Islet precursor cell (in vitro differentiated cells): ENCODE results near the gene SPEN.
"Not testable (repeated sequence)": the region's sequence is repeated elsewhere in the genome, so short reads cannot be mapped to it uniquely, and the experiment has no call there.

Source experiments
- DNase-seq: peaks from one replicate; pipeline ENCODE4 v3.0.0-alpha.2; 2018

SPEN gene

DNA sequence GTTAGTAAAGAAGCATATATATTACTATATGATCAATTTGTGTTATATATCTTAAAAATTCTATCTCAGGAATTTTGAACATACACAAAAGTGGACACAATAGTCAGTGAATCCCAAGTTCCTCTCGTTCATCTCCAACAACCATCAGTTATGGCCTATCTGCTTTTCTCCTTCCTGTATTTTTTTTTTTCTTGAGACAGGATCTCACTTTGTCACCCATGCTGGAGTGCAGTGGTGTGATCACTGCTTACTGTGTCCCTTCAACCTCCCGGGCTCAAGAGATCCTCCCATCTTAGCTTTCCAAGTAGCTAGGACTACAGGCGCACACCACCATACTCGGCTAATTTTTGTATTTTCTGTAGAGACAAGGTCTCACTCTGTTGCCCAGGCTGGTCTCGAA lies 9.4 kb downstream of the SPEN start:
- DNase-seq = no peak

DNA sequence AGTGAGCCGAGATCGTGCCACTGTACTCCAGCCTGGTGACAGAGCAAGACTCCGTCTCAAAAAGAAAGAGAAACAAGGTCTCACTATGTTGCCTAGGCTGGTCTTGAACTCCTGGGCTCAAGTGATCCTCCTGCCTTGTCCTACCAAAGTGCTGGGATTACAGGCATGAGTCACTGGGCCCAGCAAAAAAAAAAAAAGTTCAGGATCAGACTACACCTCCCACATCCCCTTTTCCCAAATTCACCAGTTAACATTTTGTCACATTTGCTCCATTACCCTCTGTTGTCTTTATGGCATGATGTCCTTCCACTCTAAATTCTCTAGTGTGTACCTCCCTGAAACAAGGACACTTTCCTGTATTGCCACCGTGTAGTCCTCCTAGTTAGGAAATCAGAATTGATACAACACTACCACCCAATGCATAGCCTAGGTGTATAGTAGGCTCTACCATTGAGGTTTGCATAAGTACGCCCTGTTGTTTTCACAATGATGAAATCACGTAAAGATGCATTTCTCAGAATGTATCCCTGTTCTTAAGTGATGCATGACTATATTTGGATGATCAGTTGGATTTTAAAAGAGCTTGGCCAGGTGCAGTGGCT lies 10.7 kb downstream of the SPEN start:
- no peak for DNase-seq

DNA sequence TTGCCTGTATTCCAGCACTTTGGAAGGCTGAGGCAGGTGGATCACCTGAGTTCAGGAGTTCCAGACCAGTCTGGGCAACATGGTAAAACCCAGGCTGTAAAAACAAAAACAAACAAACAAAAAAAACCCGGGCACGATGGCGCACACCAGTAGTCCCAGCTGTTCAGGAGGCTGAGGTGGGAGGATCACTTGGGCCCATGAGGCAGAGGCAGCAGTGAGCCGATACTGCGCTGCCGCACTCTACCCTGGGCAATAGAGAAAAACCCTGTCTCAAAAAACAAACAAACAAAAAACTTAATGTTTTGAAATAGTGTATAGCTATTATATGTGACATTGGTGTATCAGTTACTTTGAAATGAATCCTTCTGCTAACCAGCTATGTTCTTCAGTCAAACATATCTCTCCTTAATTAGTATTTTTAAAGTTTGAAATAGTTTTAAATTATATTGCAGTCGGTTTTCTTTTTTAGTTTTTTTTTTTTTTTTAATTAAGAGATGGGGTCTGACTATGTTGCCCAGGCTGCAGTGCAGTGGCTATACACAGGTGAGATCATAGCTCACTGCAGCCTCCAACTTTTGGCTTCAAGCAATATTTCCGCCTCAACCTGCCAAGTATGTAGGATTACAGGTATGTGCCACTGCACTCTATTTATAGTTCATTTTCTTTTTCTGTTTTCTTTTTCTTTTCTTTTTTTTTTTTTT lies 11.3 kb downstream of the SPEN start:
- no peak for DNase-seq

DNA sequence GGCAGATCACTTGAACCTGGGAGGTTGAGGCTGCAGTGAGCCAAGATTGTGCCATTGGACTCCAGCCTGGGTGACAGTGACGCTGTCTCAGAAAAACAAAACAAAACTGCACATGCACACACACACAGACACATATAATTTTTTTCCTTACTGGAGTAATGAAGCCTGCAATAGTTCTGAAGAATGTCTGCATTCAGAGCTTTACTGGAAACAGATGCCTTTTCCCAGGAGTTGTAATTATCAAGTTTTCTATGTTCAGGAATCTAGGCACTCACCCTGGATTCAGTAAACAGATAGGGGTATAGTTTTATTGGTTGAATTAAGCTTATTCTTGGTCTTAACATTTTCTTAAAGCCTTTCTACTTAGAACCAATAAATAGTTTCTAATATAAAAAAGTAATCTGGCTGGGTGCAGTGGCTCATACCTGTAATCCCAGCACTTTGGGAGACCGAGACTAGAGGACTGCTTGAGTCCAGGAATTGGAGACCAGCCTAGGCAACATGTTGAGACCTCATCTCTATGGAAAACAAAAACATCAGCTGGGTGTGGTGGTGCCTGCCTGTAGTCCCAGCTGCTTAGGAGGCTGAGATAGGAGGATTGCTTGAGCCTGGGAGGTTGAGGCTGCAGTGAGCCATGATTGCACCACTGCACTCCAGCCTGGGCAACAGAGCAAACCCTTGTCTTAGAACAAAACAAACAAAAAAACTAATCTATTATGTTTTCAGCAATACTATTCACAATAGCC lies 15.8 kb downstream of the SPEN start:
- no peak for DNase-seq

DNA sequence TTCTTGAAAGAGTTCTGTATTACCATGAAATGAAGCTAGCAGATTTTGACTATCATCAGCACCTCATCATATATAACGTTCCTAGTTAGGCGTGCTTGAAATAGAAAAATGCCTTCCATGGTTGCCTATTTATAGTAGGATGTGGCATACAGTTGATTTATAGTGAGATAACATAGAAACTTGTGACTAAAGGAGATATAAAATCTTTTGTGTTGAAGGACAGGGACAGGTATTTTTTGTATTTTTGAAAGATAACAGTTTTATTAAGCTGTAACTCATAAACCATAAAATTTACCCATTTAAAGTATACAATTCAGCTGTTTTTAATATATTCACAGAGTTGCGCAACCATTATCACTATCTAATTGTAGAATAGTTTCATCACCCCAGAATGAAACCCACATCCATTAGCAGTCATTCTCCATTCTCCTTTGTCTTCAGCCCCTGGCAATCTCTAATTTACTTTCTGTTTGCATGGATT lies 19.3 kb downstream of the SPEN start:
- DNase-seq = no peak

DNA sequence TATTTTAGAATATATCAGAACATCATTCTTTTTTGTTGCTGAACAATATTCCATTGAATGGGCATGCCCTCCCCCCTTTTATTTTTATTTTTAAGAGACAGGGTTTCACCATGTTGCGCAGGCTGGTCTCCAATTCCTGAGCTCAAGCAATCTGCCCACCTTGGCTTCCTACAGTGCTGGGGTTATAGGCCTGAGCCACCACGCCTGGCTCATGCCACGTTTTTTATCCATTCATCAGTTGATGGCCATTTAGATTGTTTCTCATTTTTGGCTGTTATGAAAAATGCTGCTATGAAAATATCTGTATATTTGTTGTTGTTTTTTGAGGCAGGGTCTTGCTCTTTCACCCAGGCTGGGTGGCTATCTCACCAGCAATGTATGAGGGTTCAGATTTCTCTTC lies 19.8 kb downstream of the SPEN start:
- DNase-seq = no peak

DNA sequence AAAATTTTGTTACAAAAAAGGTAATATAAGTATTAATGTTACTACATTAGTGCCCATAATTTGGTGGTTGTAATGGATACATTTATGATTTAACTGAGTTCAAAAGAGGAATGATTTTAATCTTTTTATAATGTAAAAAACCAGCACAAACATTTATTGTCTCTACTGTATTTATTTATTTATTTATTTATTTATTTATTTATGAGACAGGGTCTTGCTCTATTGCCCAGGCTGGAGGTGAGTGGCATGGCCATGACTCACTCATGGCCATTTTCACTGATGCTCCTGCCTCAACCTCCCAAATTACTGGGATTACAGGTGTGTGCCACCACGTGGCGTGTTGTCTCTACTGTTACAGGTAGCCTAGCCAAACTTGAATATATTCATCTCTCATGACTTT lies 21.9 kb downstream of the SPEN start:
- DNase-seq = no peak

DNA sequence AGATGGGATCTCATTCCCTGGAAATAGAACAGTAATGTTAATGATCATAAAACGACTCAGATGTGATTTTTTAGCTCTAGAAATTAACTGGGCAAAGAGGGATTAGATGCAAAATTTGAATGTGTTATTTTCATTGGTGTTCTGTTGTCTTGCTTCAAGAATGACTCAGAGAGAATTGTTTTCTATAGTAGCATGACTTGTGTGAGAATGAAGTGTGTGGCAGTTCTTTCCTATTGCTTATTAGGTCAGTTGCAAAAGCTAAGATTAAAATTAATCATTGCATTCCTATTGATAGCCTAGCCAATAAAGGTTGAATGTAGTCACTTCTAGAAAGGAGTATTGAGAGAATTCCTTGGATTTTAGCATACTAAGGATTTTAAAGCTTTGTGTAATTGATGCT lies 22.9 kb downstream of the SPEN start:
- DNase-seq = no peak

DNA sequence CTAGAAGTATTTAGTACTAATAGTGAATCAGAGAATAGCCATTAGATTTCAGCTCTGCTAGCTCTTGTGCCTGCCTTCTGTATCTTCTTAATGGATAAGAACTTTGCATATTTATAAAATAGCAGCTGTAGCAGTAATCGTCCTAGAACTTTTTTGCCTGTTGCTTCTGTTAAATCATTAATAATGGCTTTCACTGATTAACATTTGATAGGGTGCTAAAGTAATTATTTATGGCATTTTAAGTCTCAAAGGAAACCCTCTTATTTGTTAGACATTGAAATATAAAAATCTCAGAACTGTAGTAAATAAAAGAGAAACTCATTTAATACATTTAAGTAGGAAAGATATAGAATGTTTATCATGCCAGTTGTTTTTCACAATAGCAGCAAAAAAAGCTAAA lies 27.0 kb downstream of the SPEN start:
- DNase-seq = no peak

DNA sequence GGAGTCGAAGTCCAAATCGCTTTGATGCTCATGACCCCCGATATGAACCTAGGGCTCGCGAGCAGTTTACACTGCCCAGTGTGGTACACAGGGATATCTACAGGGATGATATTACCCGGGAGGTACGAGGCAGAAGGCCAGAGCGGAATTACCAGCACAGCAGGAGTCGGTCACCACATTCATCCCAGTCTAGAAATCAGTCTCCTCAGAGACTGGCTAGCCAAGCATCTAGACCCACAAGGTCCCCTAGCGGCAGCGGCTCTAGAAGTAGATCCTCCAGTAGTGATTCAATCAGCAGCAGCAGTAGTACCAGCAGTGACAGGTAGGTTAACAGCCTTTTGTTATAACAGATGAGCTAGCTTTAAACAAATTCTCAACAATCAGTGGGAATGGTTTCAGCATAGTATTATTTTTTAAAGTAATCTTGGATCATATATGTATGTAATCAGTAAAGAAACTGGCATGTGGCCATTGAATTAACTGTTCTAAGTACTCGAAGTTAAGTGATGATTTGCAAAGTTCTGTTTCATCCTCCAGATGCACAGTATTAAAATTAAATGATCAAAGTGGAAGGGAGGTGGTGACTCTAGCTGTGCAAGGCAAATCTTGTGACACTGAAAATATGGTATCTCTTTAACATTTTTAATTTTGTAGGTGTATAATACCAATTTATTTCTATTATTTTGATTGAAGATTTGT lies 29.0 kb downstream of the SPEN start:
- peak; percentile 89 for DNase-seq

DNA sequence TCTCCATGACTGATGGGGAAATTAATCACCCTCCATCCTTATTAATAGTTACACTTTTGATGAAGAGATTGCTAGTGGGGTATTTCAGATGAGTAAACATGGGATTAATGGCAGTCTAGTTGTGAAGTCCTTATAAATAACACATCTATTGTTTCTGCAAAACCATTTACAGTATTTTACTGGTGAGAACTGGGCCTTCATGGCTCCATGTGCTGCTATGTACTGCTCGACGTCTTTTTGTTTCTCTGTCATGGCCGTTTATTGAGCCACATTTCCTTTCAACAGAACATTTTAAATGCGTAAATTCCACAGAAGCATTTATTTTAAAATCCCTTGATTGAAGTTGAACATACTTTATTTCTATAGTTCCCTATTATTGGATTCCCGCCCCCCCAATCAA lies 34.5 kb downstream of the SPEN start:
- no peak for DNase-seq

DNA sequence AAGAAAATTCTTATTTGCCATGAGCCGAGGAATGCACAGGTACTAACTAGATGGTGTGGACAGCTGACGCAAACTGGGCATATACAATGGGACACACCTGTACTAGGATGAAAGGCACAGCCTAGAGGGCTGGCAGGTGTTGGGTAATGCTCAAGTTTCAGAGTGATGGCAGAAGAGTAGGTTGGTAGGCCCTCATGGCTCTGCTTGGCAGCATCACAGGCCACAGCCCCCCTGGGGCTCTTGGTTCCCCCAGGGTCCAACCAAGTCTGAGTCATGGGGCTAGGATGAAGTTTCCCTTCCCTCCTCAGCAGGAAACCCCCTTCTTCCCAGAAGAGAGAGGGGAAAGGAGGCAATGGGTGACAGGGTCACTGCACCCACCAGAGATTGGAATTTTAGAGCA lies 35.2 kb downstream of the SPEN start:
- DNase-seq = no peak

DNA sequence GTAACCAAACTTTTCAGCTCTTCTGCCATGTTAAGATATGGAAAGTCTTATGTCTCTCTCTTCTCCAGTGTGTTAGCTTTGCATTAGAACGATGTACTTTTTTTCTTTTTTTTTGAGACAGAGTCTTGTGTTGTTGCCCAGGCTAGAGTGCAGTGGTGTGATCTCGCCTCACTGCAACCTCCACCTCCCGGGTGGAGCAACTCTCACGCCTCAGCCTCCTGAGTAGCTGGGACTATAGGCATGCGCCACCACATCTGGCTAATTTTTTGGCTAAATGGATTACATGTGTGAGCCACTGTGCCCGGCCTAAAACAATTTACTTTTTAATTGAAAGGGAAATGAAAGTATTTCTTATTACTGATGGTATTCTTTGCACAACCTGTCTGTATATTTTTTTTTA lies 35.8 kb downstream of the SPEN start:
- DNase-seq = no peak

DNA sequence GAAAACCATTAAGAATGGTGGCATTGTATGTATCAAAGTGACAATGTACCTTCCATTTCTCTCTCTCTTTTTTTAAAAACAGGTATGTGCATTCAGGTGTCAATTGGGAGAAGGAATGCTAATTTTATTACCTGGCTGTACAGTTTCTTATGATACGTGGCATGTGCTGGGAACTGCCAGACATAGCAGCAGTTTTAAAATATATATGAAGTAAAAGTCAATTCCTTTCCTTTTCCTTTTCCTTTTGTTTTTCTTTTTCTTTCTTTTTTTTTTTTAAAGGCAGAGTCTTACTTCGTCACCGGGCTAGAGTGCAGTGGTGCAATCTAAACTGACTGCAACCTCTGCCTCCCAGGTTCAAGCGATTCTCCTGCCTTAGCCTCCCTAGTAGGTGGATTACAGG lies 37.0 kb downstream of the SPEN start:
- no peak for DNase-seq

DNA sequence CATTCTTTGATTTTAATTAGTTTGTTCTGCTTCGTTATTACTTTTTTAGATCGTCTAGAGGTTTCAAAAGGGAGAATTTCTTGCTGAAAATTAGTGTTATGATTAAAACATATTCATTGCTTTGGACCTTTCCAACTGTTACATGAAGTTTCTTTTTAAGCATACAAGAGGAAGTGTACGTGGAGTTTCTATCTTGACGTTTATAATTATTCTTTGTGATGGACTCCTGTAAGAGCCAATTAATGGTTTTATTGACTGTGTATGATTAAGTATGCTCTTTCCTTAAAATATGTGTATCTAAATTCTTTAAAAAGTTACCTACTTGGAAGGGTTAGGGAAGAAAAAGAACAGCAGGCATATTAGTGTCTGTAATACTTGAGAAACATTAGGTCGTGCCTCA lies 37.8 kb downstream of the SPEN start:
- DNase-seq = no peak

DNA sequence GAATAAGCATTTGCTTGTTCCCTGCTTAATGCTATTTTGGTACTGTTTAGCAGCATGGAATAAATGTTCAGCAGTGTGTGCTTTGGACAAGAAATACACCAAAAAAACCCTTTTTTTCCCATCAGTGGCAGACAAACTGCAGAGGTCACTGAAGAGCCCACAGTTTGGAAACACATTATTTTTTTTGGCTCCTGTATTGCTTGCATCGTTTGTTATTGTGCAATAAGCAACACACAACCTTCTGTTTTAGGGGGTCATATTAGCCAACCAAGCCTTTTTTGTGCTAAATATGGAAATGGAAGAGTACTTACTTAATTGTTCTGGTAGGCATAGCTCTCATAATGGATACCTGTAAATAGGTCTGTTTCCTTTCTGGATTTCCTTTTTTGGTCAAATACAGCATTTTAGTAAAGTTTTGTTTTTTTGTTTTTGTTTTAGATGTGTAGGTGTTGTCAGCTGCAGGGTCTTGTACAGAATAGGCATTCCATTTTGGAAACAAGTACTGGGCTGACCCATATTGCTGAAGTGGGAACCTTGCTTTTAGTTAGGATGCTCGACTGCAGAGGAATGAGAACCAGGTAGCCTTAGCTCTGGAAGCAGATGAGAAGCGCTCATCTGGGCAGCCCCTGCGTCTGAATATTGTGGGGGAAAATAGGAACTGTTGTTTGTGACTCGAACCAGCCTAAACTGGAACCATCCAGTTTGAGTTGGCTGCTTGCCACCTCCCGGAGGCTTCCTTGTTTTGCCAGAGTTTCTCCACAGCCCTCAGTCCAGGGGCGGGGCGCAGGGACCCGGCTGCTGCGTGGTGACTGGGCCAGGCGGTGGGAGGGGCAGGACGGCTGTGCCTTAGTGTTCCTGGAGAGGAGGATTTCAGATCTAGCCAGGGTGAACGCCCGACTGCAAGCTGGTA lies 38.4 kb downstream of the SPEN start:
- peak; percentile 96 for DNase-seq

DNA sequence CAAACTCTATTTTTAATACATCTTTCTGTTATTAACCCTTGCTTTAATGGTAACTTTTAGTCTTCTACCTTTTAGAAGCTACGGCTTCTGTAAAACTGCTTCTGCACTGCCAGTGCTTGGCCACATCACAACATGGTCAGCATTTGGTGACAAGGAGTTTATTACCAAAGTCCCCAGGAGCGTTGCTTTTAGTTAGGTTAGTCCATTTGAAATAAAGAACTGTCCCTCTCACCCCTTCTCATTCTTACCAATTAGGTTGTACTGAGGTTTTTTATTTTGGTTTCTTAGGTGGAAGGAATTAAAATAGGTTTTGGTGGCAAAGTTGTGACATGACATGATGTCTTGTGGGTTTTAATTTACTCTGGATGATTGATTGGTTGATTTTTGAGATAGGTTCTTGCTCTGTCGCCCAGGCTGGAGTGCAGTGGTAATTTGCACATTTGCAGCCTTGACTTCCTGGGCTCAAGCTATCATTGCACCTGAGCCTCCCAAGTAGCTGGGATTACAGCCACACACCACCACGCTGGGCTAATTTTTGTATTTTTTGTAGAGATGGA lies 39.2 kb downstream of the SPEN start:
- DNase-seq = no peak

DNA sequence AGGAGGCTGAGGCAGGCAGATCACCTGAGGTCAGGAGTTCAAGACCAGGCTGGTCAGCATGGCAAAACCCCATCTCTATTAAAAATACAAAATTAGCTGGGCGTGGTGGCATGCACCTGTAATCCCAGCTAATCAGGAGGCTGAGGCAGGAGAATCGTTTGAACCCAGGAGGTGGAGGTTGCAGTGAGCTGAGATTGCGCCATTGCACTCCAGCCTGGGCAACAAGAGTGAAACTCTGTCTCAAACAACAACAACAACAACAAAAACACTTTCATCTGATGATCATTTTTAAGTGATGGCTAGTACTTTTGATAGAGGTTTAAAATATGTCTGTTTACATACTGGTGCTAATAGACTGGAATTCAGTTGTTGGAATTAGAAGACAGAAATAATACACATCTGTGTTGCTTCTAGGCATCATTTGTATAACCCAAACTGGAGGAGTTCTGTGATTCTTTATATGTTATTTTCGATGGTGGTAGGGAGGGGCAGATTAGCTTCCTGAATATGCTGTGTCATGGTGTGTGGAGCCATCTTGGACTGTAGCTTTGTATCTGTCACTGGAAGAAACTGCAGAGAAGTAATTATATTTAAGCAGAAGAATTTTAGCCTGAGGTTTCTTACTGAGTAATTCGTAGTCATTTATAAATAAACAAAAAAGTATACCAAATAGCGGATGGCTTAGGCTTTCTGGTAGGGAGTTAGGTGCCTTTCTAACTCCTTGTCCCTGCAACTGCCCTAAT lies 45.5 kb downstream of the SPEN start:
- DNase-seq = not testable (repeated sequence)

DNA sequence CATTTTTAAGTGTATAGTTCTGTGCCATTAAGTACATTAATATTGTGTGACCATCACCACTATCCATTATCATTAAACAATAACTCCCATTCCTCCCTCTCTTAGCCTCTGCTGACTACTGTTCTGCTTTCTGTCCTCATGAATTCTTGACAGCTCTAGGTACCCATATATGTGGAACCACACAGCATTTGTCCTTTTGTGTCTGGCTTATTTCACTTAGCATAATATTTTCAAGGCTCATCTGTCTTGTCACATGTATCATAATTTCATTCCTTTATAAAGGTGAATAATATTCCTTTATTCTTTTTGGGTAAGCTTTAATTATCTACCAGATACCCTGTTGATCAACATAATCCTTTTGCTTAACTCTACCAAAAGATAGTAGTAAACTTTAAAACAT lies 47.7 kb downstream of the SPEN start:
- no peak for DNase-seq

DNA sequence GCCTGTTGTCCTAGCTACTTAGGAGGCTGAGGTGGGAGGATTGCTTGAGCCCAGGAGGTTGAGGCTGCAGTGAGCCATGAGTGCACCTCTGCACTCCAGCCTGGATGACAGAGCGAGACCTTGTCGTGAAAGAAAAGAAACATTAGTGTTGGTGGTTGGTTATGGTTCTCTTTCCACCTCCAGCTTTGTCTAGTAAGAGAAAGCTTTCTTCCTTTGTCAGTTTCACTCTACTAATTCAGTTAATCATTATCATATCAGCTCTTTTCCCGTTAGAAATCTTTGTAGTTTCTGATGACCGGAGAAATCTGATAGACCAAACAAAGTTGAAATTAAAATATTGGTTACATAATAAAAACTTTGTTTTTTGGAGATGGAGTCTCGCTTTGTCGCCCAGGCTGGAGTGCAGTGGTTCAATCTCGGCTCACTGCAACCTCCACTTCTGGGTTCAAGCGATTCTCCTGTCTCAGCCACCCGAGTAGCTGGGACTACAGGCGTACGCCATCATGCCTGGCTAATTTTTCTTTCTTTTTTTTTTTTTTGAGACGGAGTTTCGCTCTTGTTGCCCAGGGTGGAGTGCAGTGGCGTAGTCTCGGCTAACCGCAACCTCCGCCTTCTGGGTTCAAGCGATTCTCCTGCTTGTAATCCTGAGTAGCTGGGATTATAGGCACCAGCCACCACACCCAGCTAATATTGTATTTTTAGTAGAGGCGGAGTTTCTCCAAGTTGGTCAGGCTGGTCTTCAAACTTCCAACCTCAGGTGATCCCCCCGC lies 49.5 kb downstream of the SPEN start:
- not testable (repeated sequence) for DNase-seq

DNA sequence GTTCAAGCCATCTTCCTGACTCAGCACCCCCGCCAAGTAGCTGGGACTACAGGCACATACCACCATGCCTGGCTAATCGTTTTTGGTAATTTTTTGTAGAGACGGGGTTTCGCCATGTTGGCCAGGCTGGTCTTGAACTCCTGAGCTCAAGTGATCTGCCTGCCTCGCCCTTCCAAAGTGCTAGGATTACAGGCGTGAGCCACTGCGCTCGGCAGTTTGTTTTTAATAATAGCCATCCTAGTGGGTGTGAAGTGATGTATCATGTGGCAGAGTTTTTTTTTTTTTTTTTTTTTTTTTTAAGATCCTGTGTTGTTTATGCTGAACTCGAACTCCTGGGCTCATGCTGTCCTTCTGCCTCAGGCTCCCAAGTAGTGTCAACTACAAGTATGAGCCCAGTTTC lies 51.8 kb downstream of the SPEN start:
- DNase-seq = no peak
